Body of pancreas (tissue), 4 donors: Measurements from ENCODE around the gene MYO1B.
A peak's percentile ranks its signal among the peaks of the same experiment; 100 is the strongest.

ENCODE experiments used
- CTCF ChIP-seq, 7 experiments: fragments of 450-650 bp in 4 of 7; fragments of 200-600 bp in 3 of 7; sonication (generic) in 3 of 7; IDR thresholded peaks; one replicate each; pipeline ENCODE4 v1.5.1; 2016 to 2019; ENCODE audit warnings: antibody characterized with exemption in 7 of 7
- POLR2A ChIP-seq, 3 donors: fragments of 450-650 bp; IDR thresholded peaks; one replicate each; pipeline ENCODE4 v1.6.1; 2016; ENCODE audit warnings: antibody characterized with exemption in 3 of 3, mild to moderate bottlenecking in 2 of 3

- TF ChIP-seq POLR2A (IDR thresholded peaks at IDR 0.05) (no peak), CTCF (IDR thresholded peaks at IDR 0.05) (peak in 1 of 7 experiments; percentile 7)
Measured at GRCh38 chr2:191383486-191383885, 138.3 kb downstream of the MYO1B start.
